HG03565 (cell line): Measurements from ENCODE around the gene PAX6.

ENCODE experiments used
- ATAC-seq: cut with Tn5 transposase; IDR thresholded peaks from one replicate; pipeline ENCODE4 v1.9.1; 2021; ENCODE audit warnings: mild to moderate bottlenecking, moderate library complexity; ENCODE audit not compliant: unreplicated experiment

Gene PAX6

GRCh38 chr11:31799435-31800397 is 11.4 kb downstream of the PAX6 start:
- ATAC-seq: no peak

DNA sequence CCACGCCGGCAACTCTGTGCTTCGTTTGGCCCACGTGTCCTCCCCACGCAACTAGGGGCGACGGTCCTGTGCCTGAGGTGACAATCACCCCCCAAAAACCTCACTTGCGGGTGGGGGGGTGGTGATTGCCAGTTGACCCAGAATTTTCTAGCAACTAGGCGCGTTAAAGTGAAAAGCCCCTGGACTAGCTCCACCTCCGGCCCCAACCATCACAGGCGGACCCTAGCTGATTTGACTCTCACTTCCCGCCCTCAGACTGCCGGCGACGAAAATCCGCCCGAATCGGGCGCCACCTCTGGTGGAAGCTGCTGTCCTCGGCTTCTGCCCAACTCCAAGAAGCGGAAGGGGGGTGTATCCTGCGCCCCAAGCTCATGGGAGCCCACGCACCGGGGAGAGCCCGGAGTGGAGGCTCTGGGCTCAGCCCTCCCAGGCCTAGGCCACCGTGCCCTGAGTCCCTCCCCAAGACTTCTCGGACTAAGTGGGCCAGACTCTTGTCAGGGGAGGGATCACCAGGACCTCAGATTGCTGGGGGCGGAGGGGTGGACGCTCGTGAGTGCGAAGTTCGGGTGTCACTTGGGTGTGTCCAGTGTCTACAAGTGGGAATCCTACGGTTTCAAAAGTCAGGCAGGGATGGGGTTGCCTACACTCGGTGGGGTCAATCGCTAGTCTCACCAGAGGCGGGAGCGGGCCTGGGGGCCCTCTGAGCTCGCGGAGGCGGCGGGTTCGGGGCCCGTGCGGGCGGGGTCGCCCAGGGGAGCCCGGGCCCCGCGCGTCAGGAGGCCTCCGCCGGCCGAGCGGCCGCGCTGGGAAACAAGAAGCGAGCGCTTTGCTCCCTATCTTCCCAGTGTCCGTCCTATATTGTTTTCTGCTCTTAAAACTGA is 12.3 kb downstream of the PAX6 start:
- no peak for ATAC-seq

- no peak for ATAC-seq
Measured at GRCh38 chr11:31798057-31798553, 13.0 kb downstream of the PAX6 start.

GRCh38 chr11:31797190-31798056 is 13.7 kb downstream of the PAX6 start:
- no peak for ATAC-seq

DNA sequence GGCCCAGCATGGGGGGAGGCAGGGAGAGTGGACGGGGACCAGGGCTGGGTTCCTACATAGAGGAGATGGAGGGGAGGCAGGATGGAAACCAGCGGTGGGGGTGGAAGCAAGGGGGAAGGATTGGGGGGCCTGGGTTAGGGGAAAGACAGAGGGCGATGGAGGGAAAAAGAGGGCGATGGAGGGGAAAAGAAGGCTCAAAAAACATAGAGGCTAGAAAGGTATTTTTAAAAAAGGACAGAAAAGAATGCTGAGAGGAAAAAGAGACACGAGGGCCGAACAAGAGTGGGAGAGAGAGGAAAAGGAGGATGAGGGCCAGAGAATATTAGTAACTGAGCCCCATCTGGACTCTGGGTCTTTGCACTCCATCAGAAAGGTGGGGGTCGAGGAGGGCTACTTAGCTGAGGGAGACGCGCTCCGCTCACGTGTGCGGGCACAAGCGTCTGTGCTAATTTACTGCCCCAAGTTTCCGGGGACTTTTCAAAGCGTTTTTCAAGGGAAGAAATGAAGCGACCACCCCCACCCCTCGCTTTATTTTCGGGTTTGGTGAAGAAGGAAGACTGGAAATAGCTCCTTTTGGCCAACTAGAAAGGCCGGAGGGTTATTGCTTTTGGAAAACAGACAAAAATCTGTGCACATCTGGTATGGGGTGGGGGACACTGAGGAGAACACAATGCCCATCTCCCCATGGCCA is 14.5 kb downstream of the PAX6 start:
- ATAC-seq: no peak

DNA sequence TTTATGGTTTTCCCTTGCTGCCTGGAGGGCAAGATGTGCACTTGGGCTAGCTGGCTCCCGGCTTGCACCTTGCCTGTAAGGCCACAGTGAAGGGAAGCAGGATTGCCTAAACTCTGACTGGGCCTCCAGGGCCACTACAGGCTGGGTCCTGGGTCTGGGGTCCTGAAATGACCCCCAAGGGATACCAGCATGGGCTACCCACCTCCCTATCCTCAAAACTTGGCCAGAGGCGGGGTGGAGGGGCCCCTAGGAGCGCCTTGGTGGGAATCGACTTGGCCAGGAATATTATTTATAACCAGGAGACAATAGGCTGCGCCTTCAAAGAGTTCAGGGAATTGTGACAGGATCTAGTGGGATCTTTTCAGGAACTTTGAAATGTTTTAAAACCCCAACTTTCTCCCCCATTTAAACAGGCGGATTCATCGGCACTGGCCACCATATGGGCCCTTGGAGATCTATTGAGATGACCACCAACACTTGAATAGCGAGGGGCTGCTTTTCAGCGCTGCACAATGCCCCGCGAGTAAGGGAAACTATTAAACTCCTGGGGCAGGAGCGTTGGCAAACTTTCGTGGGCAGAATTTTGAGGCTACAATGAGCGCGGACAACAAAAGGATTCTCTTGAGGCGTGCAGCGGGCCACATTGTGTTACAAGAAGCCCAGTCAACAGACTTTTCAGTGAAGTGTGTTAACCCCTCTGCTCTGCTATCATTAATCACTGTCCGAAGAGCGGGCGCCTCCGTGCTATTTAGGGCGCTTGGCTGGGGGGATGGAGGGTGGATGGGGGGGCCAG is 15.2 kb downstream of the PAX6 start:
- no peak for ATAC-seq

DNA sequence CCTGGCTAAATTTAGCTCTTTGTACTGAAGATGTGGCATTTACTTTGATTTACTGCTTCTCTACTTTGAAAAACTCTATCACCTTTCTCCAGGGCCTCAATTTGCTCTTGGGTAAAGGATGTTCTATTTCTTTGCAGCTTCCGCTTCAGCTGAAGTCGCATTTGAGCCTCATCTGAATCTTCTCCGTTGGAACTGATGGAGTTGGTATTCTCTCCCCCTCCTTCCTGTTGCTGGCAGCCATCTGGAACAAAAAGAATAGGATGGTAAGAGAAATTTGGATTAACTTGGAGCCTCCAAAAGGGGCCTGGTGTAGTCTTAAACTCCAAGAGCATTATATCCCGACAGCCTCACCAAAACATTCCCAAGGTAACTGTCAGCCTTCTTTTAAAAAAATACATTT is 16.6 kb downstream of the PAX6 start:
- ATAC-seq: no peak

DNA sequence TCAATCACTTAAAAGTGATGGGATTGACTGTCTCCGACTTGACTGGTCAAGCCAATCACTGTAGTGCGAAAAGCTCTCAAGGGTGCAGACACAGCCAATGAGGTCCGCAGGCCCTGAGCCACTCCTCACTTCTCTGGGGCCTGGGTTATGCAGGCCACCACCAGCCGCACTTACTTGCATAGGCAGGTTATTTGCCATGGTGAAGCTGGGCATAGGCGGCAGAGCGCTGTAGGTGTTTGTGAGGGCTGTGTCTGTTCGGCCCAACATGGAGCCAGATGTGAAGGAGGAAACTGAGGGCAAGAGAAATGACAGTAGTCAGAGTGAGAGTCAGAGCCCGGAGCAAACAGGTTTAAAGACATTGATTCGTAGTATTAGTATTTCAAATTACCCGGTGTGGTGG is 17.9 kb downstream of the PAX6 start:
- ATAC-seq: no peak

- no peak for ATAC-seq
Measured at GRCh38 chr11:31792456-31792855, 18.7 kb downstream of the PAX6 start.

GRCh38 chr11:31792036-31792435 is 19.1 kb downstream of the PAX6 start:
- ATAC-seq: no peak

DNA sequence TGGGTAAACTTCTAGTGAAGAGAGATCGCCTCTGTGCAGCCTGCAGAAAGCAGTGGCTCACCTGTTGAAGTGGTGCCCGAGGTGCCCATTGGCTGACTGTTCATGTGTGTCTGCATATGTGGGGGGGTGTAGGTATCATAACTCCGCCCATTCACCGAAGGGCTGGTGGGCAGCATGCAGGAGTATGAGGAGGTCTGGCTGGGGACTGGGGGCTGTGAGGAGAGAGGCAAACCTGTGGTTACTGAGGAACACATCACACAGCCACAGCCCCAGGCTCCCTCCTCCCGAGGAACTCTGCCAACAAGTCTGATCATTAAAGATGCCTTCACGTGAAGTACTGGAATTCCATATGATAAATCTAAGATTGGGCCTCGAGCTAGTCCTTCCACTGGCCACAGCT is 20.5 kb downstream of the PAX6 start:
- no peak for ATAC-seq

DNA sequence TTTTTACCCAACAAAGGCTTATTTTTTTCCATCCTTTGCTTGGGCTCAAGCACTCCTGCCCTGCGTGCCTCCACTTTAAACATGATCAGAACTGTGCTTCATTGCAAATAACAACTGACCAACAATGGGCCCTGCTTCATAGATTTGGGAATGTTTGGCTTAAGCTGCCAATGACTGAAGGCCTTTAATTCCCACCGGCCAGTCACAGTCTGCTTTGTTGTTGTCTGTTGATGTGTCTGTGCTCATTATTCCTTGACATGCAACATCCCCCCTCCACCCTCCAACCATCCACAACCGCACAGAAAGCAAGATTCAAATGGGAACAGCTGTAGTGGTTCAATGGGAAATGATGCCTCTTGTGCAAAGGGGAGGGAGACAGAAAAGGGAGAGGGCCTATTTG is 23.0 kb downstream of the PAX6 start:
- ATAC-seq: no peak

GRCh38 chr11:31786996-31787685 is 24.0 kb downstream of the PAX6 start:
- no peak for ATAC-seq

GRCh38 chr11:31784611-31785010 is 26.5 kb downstream of the PAX6 start:
- ATAC-seq: no peak

GRCh38 chr11:31783252-31783651 is 27.9 kb downstream of the PAX6 start:
- no peak for ATAC-seq

DNA sequence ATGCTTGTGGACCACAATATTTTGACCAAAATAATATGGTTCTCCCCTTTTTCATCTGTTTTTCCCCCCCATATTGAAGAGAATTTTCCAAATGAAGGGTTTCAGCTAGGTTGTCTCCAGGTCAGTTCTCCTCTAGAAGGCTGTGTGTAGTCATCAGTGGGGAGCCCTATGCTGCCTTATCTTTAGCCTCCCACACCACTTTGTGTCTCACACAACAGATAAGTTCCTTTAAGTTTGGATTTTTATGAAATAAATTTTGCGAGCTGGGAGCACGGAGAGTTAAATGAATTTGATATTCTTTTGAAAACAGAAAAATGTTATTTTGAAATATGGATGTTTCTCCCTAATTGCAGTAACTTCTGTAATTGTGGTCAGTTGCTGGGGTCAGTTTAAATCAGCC is 28.9 kb downstream of the PAX6 start:
- no peak for ATAC-seq

DNA sequence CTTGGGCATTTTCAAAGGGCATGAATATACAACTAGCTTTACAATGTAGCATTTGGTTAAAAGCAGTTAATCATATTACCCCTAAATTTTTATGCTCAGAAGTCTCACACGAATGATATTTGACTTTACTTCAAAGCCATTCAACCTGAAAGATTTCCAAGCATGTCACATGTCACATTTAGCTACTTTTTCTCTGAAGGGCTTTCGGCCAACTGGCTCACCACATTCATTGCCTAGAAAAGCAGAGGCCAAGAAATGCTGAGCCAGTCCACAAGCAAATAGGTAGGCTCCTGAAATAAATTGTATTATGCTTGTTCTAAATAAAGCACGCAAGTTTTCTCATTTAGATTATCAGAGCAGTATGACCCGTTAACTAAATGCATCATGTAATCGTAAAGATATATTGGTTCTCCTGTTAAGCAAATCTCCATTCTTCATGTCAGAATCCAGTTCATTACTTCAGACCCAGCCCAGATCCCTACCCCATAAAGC is 30.6 kb downstream of the PAX6 start:
- ATAC-seq: no peak

DNA sequence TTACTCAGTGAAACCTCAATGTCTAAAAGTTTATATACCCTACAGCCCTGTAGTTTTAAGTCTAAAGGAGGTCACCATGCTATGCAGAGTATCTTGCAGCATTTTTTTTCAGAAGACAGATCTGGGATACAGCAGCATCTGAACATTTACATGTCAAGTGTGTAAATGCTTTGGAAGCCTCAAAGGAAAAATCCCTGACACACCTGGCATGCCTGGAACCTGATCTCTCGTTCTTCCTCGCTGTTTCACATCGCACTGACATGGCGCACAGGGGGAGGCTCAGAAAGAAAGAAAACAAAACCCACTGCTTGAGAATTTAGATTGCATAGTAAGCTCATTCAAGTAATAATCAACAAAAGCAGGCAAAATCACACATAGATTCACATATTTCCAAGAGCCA is 31.0 kb downstream of the PAX6 start:
- ATAC-seq: no peak
